Measurements from ENCODE around the gene SLC38A10.

- TF ChIP-seq CTCF (IDR thresholded peaks at IDR 0.05) (no peak), POLR2A (IDR thresholded peaks at IDR 0.05) (no peak), POLR2AphosphoS5 (IDR thresholded peaks at IDR 0.05) (no peak), EP300 (IDR thresholded peaks at IDR 0.05) (no peak)
Observed at GRCh38 chr17:81302861-81303333, 7.8 kb upstream of the SLC38A10 start.
